ENCODE measurements around the gene EGFL7. TPM values are rescaled to one million over a fixed set of nuclear protein-coding genes. Genes with fewer than 3 reads are reported as not detected.

The EGFL7 gene
- total RNA-seq, 2 experiments from 2014 or later = 1.9 TPM

DNA sequence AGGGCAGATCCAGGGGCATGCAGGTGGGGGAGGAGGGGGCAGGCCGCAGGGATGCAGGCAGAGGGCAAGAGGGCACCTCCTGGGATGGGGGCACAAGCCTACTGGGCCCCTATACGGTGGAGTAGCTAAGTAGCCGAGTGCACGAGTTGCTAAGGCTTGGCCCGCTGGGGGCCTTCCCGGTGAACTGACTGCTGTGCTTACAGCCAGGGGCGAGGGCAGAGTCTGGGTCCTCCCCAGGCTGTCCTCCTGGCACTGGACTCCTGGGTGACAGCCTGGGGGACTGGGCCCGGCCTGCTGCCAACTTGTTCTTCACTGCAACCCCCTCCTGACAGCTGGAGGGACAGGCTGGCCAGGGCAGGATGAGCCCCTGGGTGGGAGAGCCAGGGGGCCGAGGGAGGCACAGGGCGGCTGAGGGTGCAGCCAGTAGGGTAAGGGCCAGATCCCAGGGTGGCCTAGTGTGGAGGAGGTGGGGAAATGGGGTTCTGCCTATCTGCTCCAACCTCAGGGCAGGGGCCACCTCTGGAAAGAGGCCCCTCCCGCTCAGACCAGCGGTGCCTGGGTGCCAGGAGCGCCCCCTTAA is 1.7 kb upstream of the EGFL7 start:
- H3K27ac Mint-ChIP-seq = no peak overlapping the region
- no peaks in the 10 kb centered on the region for H3K36me3 Mint-ChIP-seq (ENCODE audit: low read depth)
- H3K4me1 Mint-ChIP-seq (ENCODE audit: low read depth) = peaks cover 25% of the 10 kb centered on the region
- DNase-seq (no peak), ATAC-seq (no peak)
- ChIA-PET POLR2A (no interaction called here), CTCF (interaction anchor here (1.3 kb wide), 1 partner anchor 11 kb away, joined by 5 read pairs; no protein-coding TSS in a partner anchor)
- H3K4me3 Mint-ChIP-seq = no peak overlapping the region
- peaks cover 24% of the 10 kb centered on the region for H3K27me3 Mint-ChIP-seq (ENCODE audit: low read depth)
- H3K9me3 Mint-ChIP-seq (ENCODE audit: insufficient read depth) = no peaks in the 10 kb centered on the region

- Mint-ChIP-seq H3K27me3 (ENCODE audit: low read depth) (peaks cover 25% of the 10 kb centered on the region), H3K9me3 (ENCODE audit: insufficient read depth) (no peaks in the 10 kb centered on the region), H3K36me3 (ENCODE audit: low read depth) (no peaks in the 10 kb centered on the region), H3K4me3 (no peak overlapping the region), H3K27ac (no peak overlapping the region), H3K4me1 (ENCODE audit: low read depth) (peaks cover 21% of the 10 kb centered on the region)
- ChIA-PET POLR2A (no interaction called here), CTCF (interaction anchor here (1.3 kb wide), 1 partner anchor 10 kb away, joined by 5 read pairs; no protein-coding TSS in a partner anchor)
- no peak for DNase-seq
- ATAC-seq = no peak
These were observed 933 bp upstream of the EGFL7 start for GRCh38 chr9:136661641-136662325.

DNA sequence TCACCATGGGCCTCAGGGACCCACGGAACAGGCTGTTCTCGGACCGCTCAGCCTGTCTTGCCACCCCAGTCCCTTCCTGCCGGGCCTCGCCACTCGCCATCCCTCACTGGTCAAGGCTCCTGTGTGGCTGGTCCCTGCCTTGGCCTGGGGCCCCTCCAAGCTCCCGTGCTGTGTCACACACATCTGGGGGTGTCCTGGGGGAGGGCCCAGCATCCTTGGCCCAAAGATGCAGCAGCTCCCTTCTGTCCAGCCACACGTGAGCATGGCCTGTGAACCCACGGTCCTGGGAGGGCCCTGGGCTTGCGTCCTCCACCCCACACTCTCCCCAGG is 425 bp upstream of the EGFL7 start:
- ATAC-seq (no peak), DNase-seq (no peak)
- Mint-ChIP-seq H3K27ac (no peak overlapping the region), H3K27me3 (ENCODE audit: low read depth) (peaks cover 20% of the 10 kb centered on the region), H3K9me3 (ENCODE audit: insufficient read depth) (no peaks in the 10 kb centered on the region), H3K36me3 (ENCODE audit: low read depth) (no peaks in the 10 kb centered on the region), H3K4me3 (no peak overlapping the region), H3K4me1 (ENCODE audit: low read depth) (peaks cover 19% of the 10 kb centered on the region)
- ChIA-PET CTCF (interaction anchor here (1.3 kb wide), 1 partner anchor 9 kb away, joined by 5 read pairs; no protein-coding TSS in a partner anchor), POLR2A (no interaction called here)

- H3K27ac Mint-ChIP-seq = no peak overlapping the region
- ChIA-PET CTCF (interaction anchor here (0.7 to 1.5 kb wide), 2 partner anchors 63 to 179 kb away, joined by 3 read pairs; no protein-coding TSS in a partner anchor), POLR2A (interaction anchor here (0.6 to 1.6 kb wide), 2 partner anchors 63 to 125 kb away, joined by 3 read pairs; no protein-coding TSS in a partner anchor)
- no peak for ATAC-seq
- H3K9me3 Mint-ChIP-seq (ENCODE audit: insufficient read depth) = no peaks in the 10 kb centered on the region
- H3K36me3 Mint-ChIP-seq (ENCODE audit: low read depth) = no peaks in the 10 kb centered on the region
- H3K27me3 Mint-ChIP-seq (ENCODE audit: low read depth) = peaks cover 7% of the 10 kb centered on the region
- H3K4me3 Mint-ChIP-seq = peak overlapping the region; percentile 66
- DNase-seq = no peak
- H3K4me1 Mint-ChIP-seq (ENCODE audit: low read depth) = peaks cover 11% of the 10 kb centered on the region
These were observed 1.5 kb downstream of the EGFL7 start for GRCh38 chr9:136664000-136664915.

DNA sequence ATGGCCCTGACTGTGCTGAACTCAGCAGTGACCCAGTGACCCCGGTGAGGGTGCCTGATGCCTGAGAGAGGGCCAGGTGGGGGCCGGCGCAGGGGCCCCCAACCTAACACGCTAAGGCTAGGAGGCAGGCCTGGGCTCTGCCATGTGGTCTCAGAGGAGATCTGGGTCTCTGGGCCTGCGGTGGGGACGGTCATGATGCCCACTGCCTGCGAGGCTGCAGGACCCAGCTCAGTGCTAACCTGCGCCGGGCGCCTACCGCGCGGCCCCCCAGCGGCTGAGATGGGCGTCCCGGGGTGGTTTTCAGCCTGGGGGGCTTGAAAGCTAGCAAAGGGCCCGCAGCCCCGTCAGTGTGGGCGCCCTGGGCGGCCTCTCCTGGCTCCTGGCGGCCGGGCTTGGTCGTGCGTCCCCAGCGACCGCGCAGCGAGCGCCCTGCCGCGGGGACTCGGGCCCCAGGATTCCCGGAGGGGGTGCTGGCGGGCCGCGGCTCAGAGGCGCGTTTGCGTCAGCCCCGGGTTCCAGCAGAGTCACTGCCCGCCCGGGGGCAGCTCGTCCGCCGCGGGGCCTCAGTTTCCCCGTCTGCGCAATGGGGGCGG is 2.5 kb downstream of the EGFL7 start:
- H3K36me3 Mint-ChIP-seq (ENCODE audit: low read depth) = no peaks in the 10 kb centered on the region
- DNase-seq (peak; percentile 38), ATAC-seq (peak; percentile 55)
- no peaks in the 10 kb centered on the region for H3K9me3 Mint-ChIP-seq (ENCODE audit: insufficient read depth)
- peak overlapping the region; percentile 66 for H3K4me3 Mint-ChIP-seq
- ChIA-PET POLR2A (interaction anchor here (0.9 to 1.6 kb wide), 2 partner anchors 63 to 126 kb away, joined by 3 read pairs; no protein-coding TSS in a partner anchor), CTCF (interaction anchor here (1.5 kb wide), 1 partner anchor 180 kb away, joined by 3 read pairs; no protein-coding TSS in a partner anchor)
- peaks cover 8% of the 10 kb centered on the region for H3K4me1 Mint-ChIP-seq (ENCODE audit: low read depth)
- H3K27ac Mint-ChIP-seq = no peak overlapping the region
- peaks cover 7% of the 10 kb centered on the region for H3K27me3 Mint-ChIP-seq (ENCODE audit: low read depth)

DNA sequence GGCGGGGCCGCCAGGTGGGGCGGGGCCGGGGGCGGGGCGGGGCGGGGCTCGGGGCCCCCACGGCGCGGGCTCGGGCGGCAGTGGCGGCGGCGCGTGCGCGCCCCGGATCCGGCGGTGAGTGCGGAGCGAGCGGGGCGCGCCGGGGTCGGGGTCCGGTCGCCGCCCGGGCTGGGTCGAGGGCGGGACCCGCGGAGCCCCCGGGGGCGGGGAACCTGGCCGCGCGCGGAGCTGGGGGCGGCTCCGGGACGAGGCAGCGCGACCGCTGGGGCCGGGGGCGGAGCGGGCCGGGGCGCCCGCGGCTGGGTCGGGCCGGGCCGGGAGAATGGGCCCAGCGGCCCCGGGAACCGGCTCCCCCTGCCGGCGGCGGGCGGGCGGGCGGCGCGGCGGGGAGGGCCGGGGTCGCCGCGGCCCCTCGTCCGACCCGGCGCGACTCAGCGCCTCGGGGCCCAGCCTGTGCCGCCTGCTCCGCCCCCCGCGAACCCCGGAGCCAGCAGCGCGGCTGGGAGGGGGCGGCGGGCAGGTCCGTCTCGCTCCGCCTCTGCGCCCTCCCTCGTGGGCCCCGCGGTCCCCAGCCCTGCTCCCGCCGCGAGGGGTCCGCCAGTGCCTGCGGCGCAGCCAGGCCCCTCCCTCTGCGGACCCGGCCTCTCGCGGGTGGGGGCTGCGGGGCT is 3.1 kb downstream of the EGFL7 start:
- DNase-seq = no peak
- no peaks in the 10 kb centered on the region for H3K9me3 Mint-ChIP-seq (ENCODE audit: insufficient read depth)
- no peak overlapping the region for H3K4me3 Mint-ChIP-seq
- H3K27me3 Mint-ChIP-seq (ENCODE audit: low read depth) = peaks cover 7% of the 10 kb centered on the region
- ATAC-seq = peak; percentile 59
- no peak overlapping the region for H3K27ac Mint-ChIP-seq
- CTCF ChIA-PET = interaction anchor here (1.5 kb wide), 1 partner anchor 181 kb away, joined by 3 read pairs; no protein-coding TSS in a partner anchor
- no peaks in the 10 kb centered on the region for H3K36me3 Mint-ChIP-seq (ENCODE audit: low read depth)
- peaks cover 8% of the 10 kb centered on the region for H3K4me1 Mint-ChIP-seq (ENCODE audit: low read depth)
- POLR2A ChIA-PET = interaction anchor here (0.9 to 1.6 kb wide), 2 partner anchors 62 to 126 kb away, joined by 3 read pairs; no protein-coding TSS in a partner anchor

DNA sequence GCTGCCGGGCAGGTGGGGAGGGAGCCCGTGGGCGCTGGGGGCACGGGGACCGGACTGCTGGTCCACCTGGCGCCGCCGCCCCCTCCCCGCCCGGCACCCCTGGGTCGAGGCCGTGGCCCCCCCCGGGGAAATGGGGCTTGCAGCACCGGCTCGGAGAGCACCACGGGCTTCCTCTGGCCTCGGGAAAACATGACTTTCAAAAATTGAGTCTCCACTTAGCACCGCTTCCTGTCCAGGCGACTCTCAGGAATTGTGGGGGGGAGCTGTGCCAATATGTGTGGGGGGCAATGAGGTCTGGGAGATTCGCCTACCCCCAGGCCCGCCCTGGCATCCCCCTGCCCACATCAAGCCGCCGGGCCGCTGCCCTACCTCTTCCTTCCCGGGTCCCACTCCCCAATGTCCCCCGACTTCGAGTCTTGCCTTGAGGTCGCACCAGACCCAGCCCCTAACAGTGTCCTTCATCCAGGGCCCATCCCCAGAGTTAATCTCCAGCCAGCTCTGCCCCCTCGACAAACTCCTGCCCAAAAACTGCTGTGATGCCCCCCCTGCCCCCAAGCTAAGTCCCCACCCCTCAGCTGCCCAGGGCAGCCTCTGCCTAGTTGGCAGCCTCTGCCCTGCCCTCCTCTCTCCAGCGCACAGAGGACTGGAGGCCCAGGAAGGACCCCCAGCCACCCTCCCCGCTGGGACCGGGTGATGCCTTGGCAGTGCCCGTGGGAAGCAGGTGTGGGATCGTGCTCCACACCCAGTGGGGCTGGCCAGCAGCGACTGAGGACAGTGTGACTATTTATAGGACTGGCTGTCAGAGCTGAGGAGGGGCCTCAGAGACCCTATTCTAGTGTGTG is 3.9 kb downstream of the EGFL7 start:
- peaks cover 7% of the 10 kb centered on the region for H3K27me3 Mint-ChIP-seq (ENCODE audit: low read depth)
- ChIA-PET CTCF (interaction anchor here (1.5 kb wide), 1 partner anchor 20 kb away, joined by 3 read pairs; no protein-coding TSS in a partner anchor), POLR2A (interaction anchor here (0.9 to 1.2 kb wide), 2 partner anchors 9 to 62 kb away, joined by 3 to 4 read pairs; no protein-coding TSS in a partner anchor)
- H3K9me3 Mint-ChIP-seq (ENCODE audit: insufficient read depth) = no peaks in the 10 kb centered on the region
- H3K4me3 Mint-ChIP-seq = peak overlapping the region; percentile 48
- peaks cover 8% of the 10 kb centered on the region for H3K4me1 Mint-ChIP-seq (ENCODE audit: low read depth)
- no peaks in the 10 kb centered on the region for H3K36me3 Mint-ChIP-seq (ENCODE audit: low read depth)
- DNase-seq (no peak), ATAC-seq (no peak)
- no peak overlapping the region for H3K27ac Mint-ChIP-seq

- CTCF ChIA-PET = interaction anchor here (1.5 kb wide), 1 partner anchor 19 kb away, joined by 3 read pairs; no protein-coding TSS in a partner anchor
- peaks cover 8% of the 10 kb centered on the region for H3K4me1 Mint-ChIP-seq (ENCODE audit: low read depth)
These were observed 4.7 kb downstream of the EGFL7 start for GRCh38 chr9:136667214-136667939.

GRCh38 chr9:136667940-136668760 is 5.4 kb downstream of the EGFL7 start:
- DNase-seq (no peak), ATAC-seq (no peak)
- CTCF ChIA-PET = interaction anchor here (0.6 to 1.5 kb wide), 3 partner anchors 18 to 60 kb away, joined by 3 read pairs; no protein-coding TSS in a partner anchor
- POLR2A ChIA-PET = no interaction called here
- no peaks in the 10 kb centered on the region for H3K9me3 Mint-ChIP-seq (ENCODE audit: insufficient read depth)
- no peak overlapping the region for H3K4me3 Mint-ChIP-seq
- H3K27ac Mint-ChIP-seq = no peak overlapping the region
- H3K4me1 Mint-ChIP-seq (ENCODE audit: low read depth) = peaks cover 8% of the 10 kb centered on the region
- H3K27me3 Mint-ChIP-seq (ENCODE audit: low read depth) = peaks cover 7% of the 10 kb centered on the region
- no peaks in the 10 kb centered on the region for H3K36me3 Mint-ChIP-seq (ENCODE audit: low read depth)

More at GRCh38 chr9:136667214-136667939, 4.7 kb downstream of the EGFL7 start:
- H3K27ac Mint-ChIP-seq = no peak overlapping the region
- POLR2A ChIA-PET = interaction anchor here (1.2 kb wide), 1 partner anchor 9 kb away, joined by 4 read pairs; no protein-coding TSS in a partner anchor
- ATAC-seq (no peak), DNase-seq (no peak)
- peaks cover 7% of the 10 kb centered on the region for H3K27me3 Mint-ChIP-seq (ENCODE audit: low read depth)
- no peak overlapping the region for H3K4me3 Mint-ChIP-seq
- no peaks in the 10 kb centered on the region for H3K36me3 Mint-ChIP-seq (ENCODE audit: low read depth)
- no peaks in the 10 kb centered on the region for H3K9me3 Mint-ChIP-seq (ENCODE audit: insufficient read depth)

Measured in activated CD8-positive, alpha-beta T cell treated with anti-CD3 and anti-CD28 coated beads, Interleukin-2, amount 10 ng/mL, durations not matched to agents 7 days and 5 days (primary cell).